Measurements from ENCODE around the gene NCOA3. TPM values are rescaled to one million over a fixed set of nuclear protein-coding genes. Genes with fewer than 3 reads are reported as not detected.

Gene NCOA3
- total RNA-seq, 1 experiment from 2014 or later = 25.9 TPM

DNA sequence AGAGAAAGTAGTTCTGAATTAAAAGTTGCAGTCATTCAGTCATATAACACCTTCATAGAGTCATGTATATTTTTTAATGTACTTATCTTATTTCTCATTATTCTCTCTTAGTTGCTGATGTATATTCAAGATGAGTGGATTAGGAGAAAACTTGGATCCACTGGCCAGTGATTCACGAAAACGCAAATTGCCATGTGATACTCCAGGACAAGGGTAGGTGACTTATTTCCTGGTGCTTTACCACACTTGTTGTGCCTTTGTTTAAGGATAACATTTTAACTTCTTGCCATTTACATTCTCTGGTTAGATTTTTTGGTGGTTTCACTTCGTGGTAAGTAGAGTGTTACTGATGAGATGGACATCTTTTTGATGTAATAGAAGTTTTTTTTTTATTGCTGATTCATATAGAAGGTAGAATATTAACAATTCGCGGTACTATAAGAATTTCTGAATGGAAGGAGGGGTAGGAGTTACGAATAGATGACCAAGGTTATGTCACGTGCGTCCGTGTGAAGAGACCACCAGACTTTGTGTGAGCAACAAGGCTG, 120.5 kb downstream of the NCOA3 start:
- Histone ChIP-seq H3K4me2 (ENCODE audit: low read length) (no peak overlapping the region), H3K9ac (ENCODE audit: low read length) (no peak overlapping the region), H3K27ac (ENCODE audit: low read depth, low read length) (no peak overlapping the region), H2AFZ (ENCODE audit: low read depth, low read length, poor library complexity, severe bottlenecking) (no peak overlapping the region), H3K27me3 (ENCODE audit: insufficient read depth, low read length) (no peaks in the 10 kb centered on the region), H4K20me1 (ENCODE audit: insufficient read depth) (no peaks in the 10 kb centered on the region), H3K9me2 (ENCODE audit: insufficient read depth) (no peaks in the 10 kb centered on the region), H3K4me3 (replicated peaks in 1 of 2; ENCODE audit: low read depth in 1 of 2, low read length in 2 of 2) (no peak overlapping the region), H3K79me2 (ENCODE audit: insufficient read depth, low read length) (no peaks in the 10 kb centered on the region), H3K9me3 (ENCODE audit: control insufficient read depth in 1 of 2, insufficient read depth in 1 of 2, low read depth in 1 of 2, low read length in 2 of 2) (no peaks in the 10 kb centered on the region), H3K36me3 (ENCODE audit: control insufficient read depth in 1 of 2, insufficient read depth in 2 of 2, low read length in 2 of 2) (no peaks in the 10 kb centered on the region; a peak in 1 of 4 replicates), H3K4me1 (ENCODE audit: control insufficient read depth in 1 of 2, insufficient read depth in 2 of 2, low read length in 2 of 2) (no peaks in the 10 kb centered on the region)
- ATAC-seq (no peak), DNase-seq (ENCODE audit: low read depth, low spot score) (no peak)
- BruUV-seq (replicated peaks) = no TSS peak
- ChIA-PET RAD21 (ENCODE audit: low non-redundant PET in 1 of 2, low total read pairs in 2 of 2, uncharacterized antibody in 2 of 2, unreplicated experiment in 2 of 2) (no interaction called here), POLR2A (no interaction called here), CTCF (interaction anchor here (2.2 to 2.3 kb wide), 2 partner anchors 238 to 416 kb away, joined by 10 to 12 read pairs; no protein-coding TSS in a partner anchor)
- intact Hi-C loops (cut with micrococcal nuclease) = loop anchor here (5.0 kb wide), 1 partner anchor 120 kb away; the partner anchor contains the start of gene NCOA3
- TF ChIP-seq JUND (IDR thresholded peaks at IDR 0.05) = no peak
- TF ChIP-seq, protein P1, sequence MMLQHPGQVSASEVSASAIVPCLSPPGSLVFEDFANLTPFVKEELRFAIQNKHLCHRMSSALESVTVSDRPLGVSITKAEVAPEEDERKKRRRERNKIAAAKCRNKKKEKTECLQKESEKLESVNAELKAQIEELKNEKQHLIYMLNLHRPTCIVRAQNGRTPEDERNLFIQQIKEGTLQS (IDR thresholded peaks at IDR 0.05) = no peak
- TF ChIP-seq CEBPB (IDR thresholded peaks at IDR 0.05; ENCODE audit: low read depth) = no peak
- no peak for TF ChIP-seq YY1 (IDR thresholded peaks at IDR 0.05; ENCODE audit: extremely low read depth, insufficient replicate concordance, low read depth, low read length)
- TF ChIP-seq EGR1 (IDR thresholded peaks at IDR 0.05; ENCODE audit: low read depth) = no peak
- TF ChIP-seq TCF7L2 (IDR thresholded peaks at IDR 0.05; ENCODE audit: borderline replicate concordance, extremely low read depth, insufficient read depth, insufficient read length) = no peak
- TF ChIP-seq POLR2A (IDR thresholded peaks at IDR 0.05; ENCODE audit: borderline replicate concordance, extremely low read depth, insufficient read depth, insufficient read length) = no peak
- TF ChIP-seq, protein P2, sequence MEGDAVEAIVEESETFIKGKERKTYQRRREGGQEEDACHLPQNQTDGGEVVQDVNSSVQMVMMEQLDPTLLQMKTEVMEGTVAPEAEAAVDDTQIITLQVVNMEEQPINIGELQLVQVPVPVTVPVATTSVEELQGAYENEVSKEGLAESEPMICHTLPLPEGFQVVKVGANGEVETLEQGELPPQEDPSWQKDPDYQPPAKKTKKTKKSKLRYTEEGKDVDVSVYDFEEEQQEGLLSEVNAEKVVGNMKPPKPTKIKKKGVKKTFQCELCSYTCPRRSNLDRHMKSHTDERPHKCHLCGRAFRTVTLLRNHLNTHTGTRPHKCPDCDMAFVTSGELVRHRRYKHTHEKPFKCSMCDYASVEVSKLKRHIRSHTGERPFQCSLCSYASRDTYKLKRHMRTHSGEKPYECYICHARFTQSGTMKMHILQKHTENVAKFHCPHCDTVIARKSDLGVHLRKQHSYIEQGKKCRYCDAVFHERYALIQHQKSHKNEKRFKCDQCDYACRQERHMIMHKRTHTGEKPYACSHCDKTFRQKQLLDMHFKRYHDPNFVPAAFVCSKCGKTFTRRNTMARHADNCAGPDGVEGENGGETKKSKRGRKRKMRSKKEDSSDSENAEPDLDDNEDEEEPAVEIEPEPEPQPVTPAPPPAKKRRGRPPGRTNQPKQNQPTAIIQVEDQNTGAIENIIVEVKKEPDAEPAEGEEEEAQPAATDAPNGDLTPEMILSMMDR (IDR thresholded peaks at IDR 0.05 in 2 of 3, conservative IDR thresholded peaks at IDR 0.05 in 1 of 3; ENCODE audit: borderline replicate concordance in 1 of 3, insufficient read depth in 1 of 3, low read depth in 2 of 3, low read length in 2 of 3) = no peak
- no peak for TF ChIP-seq ZFX (IDR thresholded peaks at IDR 0.05)
- TF ChIP-seq EZH2 (IDR thresholded peaks at IDR 0.05) = no peak
- TF ChIP-seq ELF1 (IDR thresholded peaks at IDR 0.05; ENCODE audit: borderline replicate concordance, low read depth) = no peak
- no peak for TF ChIP-seq POLR2AphosphoS5 (IDR thresholded peaks at IDR 0.05; ENCODE audit: low read depth, low read length)
- TF ChIP-seq ZNF274 (IDR thresholded peaks at IDR 0.05; ENCODE audit: low read depth, low read length) = no peak
- TF ChIP-seq CBX3 (IDR thresholded peaks at IDR 0.05; ENCODE audit: low read depth) = no peak
- TF ChIP-seq SP1 (IDR thresholded peaks at IDR 0.05; ENCODE audit: low read depth) = no peak
- no peak for TF ChIP-seq SRF (IDR thresholded peaks at IDR 0.05; ENCODE audit: low read depth)
- TF ChIP-seq, protein P3, sequence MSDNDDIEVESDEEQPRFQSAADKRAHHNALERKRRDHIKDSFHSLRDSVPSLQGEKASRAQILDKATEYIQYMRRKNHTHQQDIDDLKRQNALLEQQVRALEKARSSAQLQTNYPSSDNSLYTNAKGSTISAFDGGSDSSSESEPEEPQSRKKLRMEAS (IDR thresholded peaks at IDR 0.05) = no peak
- TF ChIP-seq, protein P4, sequence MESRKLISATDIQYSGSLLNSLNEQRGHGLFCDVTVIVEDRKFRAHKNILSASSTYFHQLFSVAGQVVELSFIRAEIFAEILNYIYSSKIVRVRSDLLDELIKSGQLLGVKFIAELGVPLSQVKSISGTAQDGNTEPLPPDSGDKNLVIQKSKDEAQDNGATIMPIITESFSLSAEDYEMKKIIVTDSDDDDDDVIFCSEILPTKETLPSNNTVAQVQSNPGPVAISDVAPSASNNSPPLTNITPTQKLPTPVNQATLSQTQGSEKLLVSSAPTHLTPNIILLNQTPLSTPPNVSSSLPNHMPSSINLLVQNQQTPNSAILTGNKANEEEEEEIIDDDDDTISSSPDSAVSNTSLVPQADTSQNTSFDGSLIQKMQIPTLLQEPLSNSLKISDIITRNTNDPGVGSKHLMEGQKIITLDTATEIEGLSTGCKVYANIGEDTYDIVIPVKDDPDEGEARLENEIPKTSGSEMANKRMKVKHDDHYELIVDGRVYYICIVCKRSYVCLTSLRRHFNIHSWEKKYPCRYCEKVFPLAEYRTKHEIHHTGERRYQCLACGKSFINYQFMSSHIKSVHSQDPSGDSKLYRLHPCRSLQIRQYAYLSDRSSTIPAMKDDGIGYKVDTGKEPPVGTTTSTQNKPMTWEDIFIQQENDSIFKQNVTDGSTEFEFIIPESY (IDR thresholded peaks at IDR 0.05; ENCODE audit: extremely low read depth, insufficient replicate concordance, low read length) = no peak
- TF ChIP-seq FOSL1 (IDR thresholded peaks at IDR 0.05; ENCODE audit: low read depth) = no peak
- no peak for TF ChIP-seq RAD21 (IDR thresholded peaks at IDR 0.05; ENCODE audit: low read depth)

Measured in HCT116 (cell line).